Lung (tissue), 12 donors: ENCODE results near the gene DACH2. TPM values are rescaled to one million over a fixed set of nuclear protein-coding genes. Genes with fewer than 3 reads are reported as not detected.

Source experiments
- ATAC-seq: fragments of 200-7000 bp; cut with Tn5 transposase; one replicate; pipeline ENCODE4 v1.9.1; 2020; ENCODE audit warnings: moderate number of reproducible peaks; ENCODE audit not compliant: insufficient read depth, low FRiP score
- DNase-seq, 3 donors: peaks; one replicate each; pipeline ENCODE4 v3.0.0-alpha.2; 2013 to 2017
- H3K27ac ChIP-seq, 2 donors: one replicate each; pipeline ENCODE4 v1.5.1; 2013; ENCODE audit warnings: mild to moderate bottlenecking in 2 of 2, moderate library complexity in 2 of 2, control low read depth in 1 of 2, inconsistent platforms in 1 of 2, low read depth in 1 of 2, low read length in 1 of 2
- H3K27me3 ChIP-seq, 3 donors: one replicate each; pipeline ENCODE4 v1.5.1; 2013; ENCODE audit warnings: low read length in 2 of 3; ENCODE audit not compliant: control insufficient read depth in 3 of 3, insufficient read depth in 3 of 3
- H3K36me3 ChIP-seq, 4 donors: one replicate each; pipeline ENCODE4 v1.5.1; 2013; ENCODE audit warnings: low read length in 4 of 4, mild to moderate bottlenecking in 1 of 4, moderate library complexity in 1 of 4; ENCODE audit not compliant: control insufficient read depth in 4 of 4, insufficient read depth in 4 of 4
- H3K4me1 ChIP-seq, 5 donors: one replicate each; pipeline ENCODE4 v1.5.1; 2013; ENCODE audit warnings: low read length in 5 of 5, mild to moderate bottlenecking in 2 of 5, moderate library complexity in 1 of 5; ENCODE audit not compliant: control insufficient read depth in 5 of 5, insufficient read depth in 5 of 5
- H3K4me3 ChIP-seq: one replicate; pipeline ENCODE4 v1.5.1; 2013; ENCODE audit warnings: mild to moderate bottlenecking, control low read depth, moderate library complexity
- H3K9ac ChIP-seq, 2 donors: one replicate each; pipeline ENCODE4 v1.5.1; 2013; ENCODE audit warnings: low read length in 2 of 2, control low read depth in 1 of 2; ENCODE audit not compliant: insufficient read depth in 1 of 2
- H3K9me3 ChIP-seq, 4 donors: one replicate each; pipeline ENCODE4 v1.5.1; 2013; ENCODE audit warnings: low read length in 3 of 4, mild to moderate bottlenecking in 1 of 4, moderate library complexity in 1 of 4; ENCODE audit not compliant: control insufficient read depth in 4 of 4, insufficient read depth in 3 of 4
- WGBS, 2 donors: extraction: QIAGEN DNeasy Blood & Tissue Kit; methylation state at CpG; one replicate each; pipeline ENCODE4 v1.1.7; 2013; 5-methylcytosine and 5-hydroxymethylcytosine counted together
- polyA plus RNA-seq, 2 donors: library from polyadenylated mRNA; stranded (reverse); fragments of 200-250 nt; gene quantifications; one replicate each; pipeline ENCODE4 v1.2.1, GENCODE V29; 2013
- total RNA-seq, 2 donors: library from RNA; depleted of rRNA in 1 of 2; stranded (reverse); fragments of >200 nt in 1 of 2; gene quantifications; one replicate each; pipeline ENCODE4 v1.2.1, GENCODE V29; 2014 to 2021
- TF ChIP-seq, protein P1 (sequence below): IDR thresholded peaks from 2 replicates; pipeline ENCODE4 v1.5.1; 2012; ENCODE audit warnings: mild to moderate bottlenecking; ENCODE audit errors: control extremely low read depth, extremely low read depth
- donor health status: control.
- donor health status: control.
- donor health status: Bipolar disorder and iron deficiency.
- donor health status: healthy.
- donor health status: DM: yes; HTN: yes; CAD: no.

Gene DACH2
- total and polyA plus RNA-seq, 4 donors: 0.03 to 4.6 TPM; not detected in 2

DNA sequence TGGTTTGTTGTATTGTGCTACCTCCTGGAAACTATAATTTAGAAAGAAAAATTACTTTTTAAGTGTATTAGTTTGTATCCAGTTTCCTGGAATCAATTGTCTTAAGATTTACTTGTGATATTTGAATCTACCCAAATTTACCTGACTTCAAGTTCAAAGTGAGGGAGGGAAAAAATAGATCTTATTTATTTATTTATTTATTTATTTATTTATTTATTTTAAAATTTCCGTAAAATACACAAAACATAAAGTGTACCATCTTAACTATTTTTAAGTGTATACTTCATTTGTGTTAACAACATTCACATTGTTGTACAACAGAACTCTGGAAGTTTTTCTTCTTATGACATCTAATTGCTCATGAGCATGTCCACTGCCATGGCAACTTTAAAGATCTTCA lies 356.0 kb downstream of the DACH2 start:
- 62 to 97% methylated on average over 1 of the region's 1 CpG for WGBS, 2 donors
- DNase-seq (no peak), ATAC-seq (no peak)
- Histone ChIP-seq H3K9ac (no peak overlapping the region), H3K27ac (no peak overlapping the region), H3K4me3 (no peak overlapping the region), H3K9me3 (no peaks in the 10 kb centered on the region), H3K27me3 (peaks cover 0 to 8% (median 2%) of the 10 kb centered on the region in 3 donors), H3K4me1 (no peaks in the 10 kb centered on the region), H3K36me3 (no peaks in the 10 kb centered on the region)
- TF ChIP-seq, protein P1, sequence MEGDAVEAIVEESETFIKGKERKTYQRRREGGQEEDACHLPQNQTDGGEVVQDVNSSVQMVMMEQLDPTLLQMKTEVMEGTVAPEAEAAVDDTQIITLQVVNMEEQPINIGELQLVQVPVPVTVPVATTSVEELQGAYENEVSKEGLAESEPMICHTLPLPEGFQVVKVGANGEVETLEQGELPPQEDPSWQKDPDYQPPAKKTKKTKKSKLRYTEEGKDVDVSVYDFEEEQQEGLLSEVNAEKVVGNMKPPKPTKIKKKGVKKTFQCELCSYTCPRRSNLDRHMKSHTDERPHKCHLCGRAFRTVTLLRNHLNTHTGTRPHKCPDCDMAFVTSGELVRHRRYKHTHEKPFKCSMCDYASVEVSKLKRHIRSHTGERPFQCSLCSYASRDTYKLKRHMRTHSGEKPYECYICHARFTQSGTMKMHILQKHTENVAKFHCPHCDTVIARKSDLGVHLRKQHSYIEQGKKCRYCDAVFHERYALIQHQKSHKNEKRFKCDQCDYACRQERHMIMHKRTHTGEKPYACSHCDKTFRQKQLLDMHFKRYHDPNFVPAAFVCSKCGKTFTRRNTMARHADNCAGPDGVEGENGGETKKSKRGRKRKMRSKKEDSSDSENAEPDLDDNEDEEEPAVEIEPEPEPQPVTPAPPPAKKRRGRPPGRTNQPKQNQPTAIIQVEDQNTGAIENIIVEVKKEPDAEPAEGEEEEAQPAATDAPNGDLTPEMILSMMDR: no peak

DNA sequence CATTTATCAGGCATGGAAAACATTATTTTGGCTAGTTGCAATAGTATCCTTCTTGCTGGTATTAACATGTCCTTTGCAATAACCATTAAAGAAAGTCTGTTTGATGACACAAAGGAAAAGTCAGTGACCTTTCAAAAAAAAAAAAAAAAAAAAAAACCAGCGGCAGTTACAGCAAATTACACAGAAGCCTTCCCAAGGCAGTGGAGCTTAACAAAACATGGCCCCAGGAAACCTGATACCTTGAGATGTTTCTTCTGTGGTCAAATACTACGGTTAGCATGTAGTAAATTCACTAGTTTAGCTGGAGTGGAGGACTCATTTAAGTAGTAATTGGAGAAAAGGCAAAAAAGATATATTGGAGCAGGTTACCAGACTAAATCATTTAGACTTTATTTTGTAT lies 359.1 kb downstream of the DACH2 start:
- Histone ChIP-seq H3K27me3 (peaks cover 0 to 8% (median 2%) of the 10 kb centered on the region in 3 donors), H3K4me3 (no peak overlapping the region), H3K9me3 (no peaks in the 10 kb centered on the region), H3K9ac (no peak overlapping the region), H3K4me1 (no peaks in the 10 kb centered on the region), H3K27ac (no peak overlapping the region), H3K36me3 (no peaks in the 10 kb centered on the region)
- whole genome bisulfite sequencing, 2 donors: 27 to 58% methylated on average over 1 to 2 of the region's 2 CpGs
- DNase-seq (no peak), ATAC-seq (no peak)
- TF ChIP-seq, protein P1: no peak

DNA sequence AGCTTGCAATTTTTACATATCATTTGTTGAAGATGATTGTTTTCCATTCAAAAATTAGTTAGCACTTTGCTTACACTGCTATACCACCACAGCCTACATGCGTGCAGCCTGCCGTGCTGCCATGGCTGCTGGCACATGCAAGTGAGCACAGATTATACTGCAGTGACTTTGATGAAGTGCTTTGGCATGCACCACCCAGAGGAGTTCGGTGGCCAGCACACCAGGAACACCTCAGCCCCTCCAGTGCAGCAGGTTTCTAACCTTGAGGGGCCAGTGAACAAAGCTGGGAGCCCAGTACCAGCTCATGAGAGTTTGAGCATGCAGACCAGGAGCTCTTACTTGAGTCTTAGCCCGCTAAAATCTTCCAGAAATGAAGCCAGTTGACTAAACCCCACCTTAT lies 431.5 kb downstream of the DACH2 start:
- DNase-seq (no peak), ATAC-seq (no peak)

More for the DNA sequence above, 431.5 kb downstream of the DACH2 start:
- Histone ChIP-seq H3K36me3 (no peaks in the 10 kb centered on the region), H3K4me1 (no peaks in the 10 kb centered on the region), H3K27me3 (peaks cover 0 to 4% (median 3%) of the 10 kb centered on the region in 3 donors), H3K27ac (no peak overlapping the region), H3K4me3 (no peak overlapping the region), H3K9me3 (peaks cover 0 to 2% (median 0%) of the 10 kb centered on the region in 4 donors), H3K9ac (no peak overlapping the region)
- TF ChIP-seq, protein P1: no peak
- WGBS, 2 donors: 62 to 82% methylated on average over 4 of the region's 4 CpGs
